HL-60/S4 (cell line): ENCODE results near the gene SLC25A26.
"Not testable (repeated sequence)": the region's sequence is repeated elsewhere in the genome, so short reads cannot be mapped to it uniquely, and the experiment has no call there.

ENCODE experiments used
- in situ Hi-C: fragments of 300-500 bp; cut with MboI; formaldehyde crosslinking; loops from 2 replicates; pipeline ENCODE4 v1.14.3; 2022; ENCODE audit warnings: low sequenced_read_pairs

The SLC25A26 gene

DNA sequence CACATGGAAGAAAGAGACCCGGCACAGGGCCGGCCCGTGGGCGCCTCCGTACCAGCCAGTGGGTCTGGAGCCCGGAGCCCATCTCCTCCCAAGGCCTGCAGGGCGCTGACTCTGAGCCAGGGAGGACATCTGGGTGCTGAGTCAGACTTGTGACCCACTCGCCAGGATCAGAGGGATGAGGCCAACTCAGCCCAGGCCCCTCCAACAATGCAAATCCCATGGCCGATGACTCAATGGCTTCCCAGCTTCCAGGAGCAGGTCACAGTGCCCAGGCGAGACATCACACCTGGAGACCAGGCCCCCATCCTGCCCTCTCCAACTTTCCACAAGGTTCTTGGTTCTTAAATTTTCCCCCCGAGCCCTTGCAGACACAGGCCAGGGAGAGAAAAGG lies 184.9 kb downstream of the SLC25A26 start:
- in situ Hi-C loops: no loop called here

GRCh38 chr3:66406163-66406562 lies 185.4 kb downstream of the SLC25A26 start:
- in situ Hi-C loops: no loop called here

GRCh38 chr3:66406831-66407610 lies 186.2 kb downstream of the SLC25A26 start:
- in situ Hi-C loops: no loop called here

DNA sequence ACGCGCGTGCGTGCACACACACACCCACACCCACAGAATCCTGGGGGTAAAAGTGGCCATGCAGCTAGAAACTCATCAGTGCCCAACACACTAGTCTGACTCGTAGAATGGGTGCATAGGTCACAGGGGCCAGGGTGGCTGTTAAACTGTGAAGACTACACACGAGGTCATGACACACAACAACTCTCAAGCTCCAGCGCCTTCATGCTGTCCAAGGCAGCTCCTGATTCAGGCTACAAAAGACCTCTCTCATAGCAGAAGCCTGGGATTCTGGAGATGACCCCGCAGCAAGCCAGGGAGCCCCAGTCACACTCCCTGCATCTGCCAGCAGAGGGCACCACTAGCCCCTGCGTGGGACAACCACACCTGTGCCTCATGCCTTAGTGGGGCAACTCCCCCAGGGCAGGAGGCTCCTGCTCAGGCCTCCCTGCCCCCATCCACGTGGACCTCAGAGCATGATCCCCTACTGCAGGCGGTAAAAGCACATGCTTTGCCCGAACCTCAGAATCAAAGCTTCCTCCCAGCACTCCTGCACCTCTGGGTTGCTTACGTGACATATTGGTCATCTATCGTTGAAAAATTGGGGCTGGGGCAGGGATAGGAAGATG lies 186.9 kb downstream of the SLC25A26 start:
- in situ Hi-C loops: no loop called here

DNA sequence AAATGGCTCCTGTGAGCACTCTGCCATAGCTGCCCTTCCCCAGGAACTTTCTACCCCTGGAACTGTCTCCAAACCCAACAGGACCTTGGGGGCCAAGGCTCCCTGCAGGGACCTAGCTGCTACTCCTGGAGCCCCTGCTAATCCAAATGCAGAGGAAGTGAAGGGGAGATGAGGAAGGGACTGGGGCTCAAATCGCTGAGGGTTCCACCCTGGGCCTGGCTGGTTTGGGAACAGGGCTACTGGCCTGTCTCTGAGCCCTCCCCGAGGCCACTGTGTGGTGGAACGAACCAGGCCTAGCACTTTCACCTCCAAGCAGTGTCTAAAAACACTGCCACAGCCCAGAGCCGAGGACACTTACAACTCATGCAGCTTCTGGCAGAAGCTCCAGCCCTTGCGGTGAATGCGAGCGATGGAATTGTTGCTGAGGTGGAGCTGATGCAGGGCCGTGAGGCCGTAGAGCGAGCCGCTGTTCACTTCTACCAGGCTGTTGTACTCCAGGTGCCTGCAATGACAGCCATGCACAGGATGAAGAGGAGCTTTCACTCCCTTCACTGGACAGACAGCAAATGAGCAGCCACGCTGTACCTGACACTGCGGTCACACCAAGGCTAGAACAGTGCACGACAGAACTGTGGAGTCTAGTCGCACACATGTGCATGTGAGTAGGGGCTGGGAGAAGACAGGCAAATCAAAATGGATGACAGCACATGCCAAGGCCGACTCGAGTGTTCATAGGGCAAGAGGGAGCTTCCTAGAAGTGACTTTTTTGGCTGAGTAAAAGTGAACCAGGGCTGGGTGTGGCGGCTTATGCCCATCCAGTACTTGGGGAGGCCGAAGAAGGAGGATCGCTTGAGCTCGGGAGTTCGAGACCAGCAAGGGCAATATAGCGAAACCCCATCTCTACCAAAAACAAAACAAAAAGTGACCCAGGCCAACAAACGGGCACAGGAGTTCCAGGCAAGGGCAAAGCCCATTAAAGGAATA lies 189.3 kb downstream of the SLC25A26 start:
- in situ Hi-C loops: no loop called here

DNA sequence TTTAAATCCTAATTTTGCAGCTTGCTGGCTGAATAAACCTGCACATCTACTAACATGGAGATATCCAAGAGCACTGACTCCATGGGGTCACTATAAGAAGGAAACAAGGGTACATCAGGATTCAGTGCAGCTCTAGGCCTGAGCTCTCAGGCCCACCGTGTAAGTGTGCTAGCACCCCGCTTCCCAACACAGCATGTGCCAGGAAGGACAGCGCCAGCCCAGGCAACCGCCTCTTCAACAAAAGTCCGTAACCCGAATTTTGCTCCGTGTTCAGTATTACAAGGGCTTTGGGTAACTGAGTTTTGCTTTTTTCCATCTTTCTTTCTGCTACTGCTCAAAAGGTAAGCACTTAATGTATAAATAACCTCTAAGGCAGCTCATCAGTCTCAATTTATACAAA lies 190.2 kb downstream of the SLC25A26 start:
- in situ Hi-C loops: no loop called here

- in situ Hi-C loops: no loop called here
Observed at GRCh38 chr3:66411474-66411873, 190.7 kb downstream of the SLC25A26 start.

DNA sequence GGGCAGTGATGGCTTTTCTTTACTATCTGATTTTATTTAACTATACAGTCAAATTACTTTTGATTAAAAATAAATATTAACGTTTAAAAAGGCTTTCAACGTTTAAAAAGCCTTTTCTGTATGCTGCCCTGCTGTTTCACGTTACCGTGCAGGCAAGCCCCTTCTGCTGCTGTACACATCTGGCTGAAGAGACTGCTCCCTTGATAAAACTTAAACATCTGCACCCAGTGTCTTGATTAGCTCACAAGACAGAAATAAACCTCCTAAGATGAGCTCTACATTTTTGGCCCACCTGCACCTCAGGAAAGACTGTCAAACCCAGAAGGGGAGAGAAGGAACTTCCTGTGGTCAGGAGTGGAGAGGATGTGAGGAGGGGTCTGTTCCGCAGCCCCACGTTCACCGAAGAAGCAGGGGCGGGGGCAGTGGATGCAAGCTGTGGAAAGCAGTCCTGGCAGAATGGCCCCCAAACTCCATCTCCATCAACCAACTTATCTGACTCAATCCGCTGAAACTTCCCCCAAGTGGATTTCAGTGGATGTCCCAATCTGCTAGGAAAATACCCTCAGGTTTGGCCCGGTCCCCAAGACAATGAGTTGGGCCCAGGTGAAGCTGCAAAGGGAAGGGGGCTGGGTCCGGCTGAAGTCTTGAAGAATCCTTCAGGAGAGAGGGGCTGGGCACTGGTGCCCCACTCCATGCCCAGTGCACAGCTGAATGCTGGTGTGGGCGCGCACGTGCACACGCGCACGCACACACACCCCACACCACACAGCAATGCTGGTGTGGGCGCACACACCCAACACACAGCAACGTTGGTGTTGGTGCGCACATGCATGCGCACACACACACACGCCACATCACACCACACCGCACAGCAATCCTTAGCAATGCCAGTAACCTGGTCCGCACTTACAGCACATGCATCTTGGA lies 191.4 kb downstream of the SLC25A26 start:
- in situ Hi-C loops: no loop called here

GRCh38 chr3:66413151-66413751 lies 192.4 kb downstream of the SLC25A26 start:
- in situ Hi-C loops: no loop called here

GRCh38 chr3:66414846-66415245 lies 194.0 kb downstream of the SLC25A26 start:
- in situ Hi-C loops: no loop called here

DNA sequence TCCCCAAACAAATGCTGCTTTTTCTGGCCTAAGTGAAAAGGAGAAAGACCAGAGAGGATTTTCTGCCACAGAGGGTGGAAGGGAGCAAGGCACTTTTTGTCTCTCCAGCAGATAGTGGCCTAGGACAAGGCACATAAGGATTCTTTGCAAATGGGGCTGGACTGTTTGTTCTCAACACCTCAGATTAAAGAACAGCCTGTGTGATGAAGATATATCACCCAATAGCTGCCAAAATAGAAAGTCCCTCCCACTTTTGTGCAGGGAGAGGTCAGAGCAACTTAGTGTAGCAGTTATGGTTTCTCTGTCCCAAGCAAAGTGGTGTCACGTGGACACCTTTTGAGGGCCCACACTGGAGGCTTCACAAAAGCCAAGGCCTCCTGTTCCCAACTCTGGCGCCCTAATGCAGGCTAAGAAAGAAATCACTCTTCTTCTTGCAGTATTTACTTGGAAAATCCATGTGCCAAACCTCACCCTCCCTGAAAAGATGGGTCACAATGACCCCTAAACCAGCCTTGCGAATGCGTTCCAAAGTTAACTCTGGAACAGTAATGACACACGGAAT lies 195.1 kb downstream of the SLC25A26 start:
- in situ Hi-C loops: no loop called here

GRCh38 chr3:66416556-66417304 lies 195.9 kb downstream of the SLC25A26 start:
- in situ Hi-C loops: no loop called here

DNA sequence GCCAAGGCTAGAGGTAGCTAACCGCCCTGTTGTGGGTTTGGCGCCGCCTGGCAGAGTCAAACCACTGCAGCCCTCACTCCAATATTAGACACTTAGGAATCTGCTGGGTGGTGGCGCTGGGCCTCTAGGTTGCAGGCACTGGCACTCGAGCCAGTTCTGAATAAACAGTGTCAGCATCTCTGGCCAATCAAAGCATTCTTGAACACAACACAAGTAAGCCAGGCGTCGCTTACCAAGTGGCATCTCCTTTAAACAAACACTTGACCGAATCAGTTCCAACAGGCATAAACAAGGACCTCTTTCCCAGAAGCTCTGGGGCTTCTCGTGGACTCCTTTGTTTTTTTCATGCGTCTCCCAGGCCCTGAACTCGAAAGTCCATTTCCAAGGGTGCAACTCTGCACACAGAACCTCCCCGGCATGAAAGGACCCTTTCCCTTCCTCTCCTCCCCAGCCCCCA lies 197.7 kb downstream of the SLC25A26 start:
- in situ Hi-C loops: no loop called here

DNA sequence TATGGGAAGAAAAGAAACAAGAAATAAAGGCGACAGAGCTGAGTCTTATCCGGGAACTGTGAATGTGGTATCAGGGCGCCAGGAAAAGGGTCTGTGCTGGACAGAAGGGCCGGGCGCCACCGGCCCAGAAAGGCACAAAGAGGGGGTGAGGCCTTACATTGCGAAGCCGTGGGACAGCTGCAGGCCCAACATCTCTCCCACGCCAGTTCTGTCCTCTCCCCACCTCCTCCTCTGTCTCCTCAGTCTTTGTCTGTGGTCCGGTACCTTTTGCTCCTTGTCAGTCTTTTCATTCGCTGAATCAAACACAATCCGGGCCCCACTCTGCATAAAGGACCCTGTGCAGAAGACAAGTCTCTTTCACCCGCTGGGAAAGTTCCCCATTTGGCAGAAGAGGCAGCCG lies 198.2 kb downstream of the SLC25A26 start:
- in situ Hi-C loops: no loop called here

DNA sequence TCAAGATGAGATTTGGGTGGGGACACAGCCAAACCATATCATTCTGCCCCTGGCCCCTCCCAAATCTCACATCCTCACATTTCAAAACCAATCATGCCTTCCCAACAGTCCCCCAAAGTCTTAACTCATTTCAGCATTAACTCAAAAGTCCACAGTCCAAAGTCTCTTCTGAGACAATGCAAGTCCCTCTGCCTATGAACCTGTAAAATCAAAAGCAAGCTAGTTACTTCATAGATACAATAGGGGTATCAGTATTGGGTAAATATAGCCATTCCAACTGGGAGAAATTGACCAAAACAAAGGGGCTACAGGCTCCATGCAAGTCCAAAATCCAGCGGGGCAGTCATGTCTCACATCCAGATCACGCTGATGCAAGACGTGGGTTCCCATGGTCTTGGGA lies 200.3 kb downstream of the SLC25A26 start:
- in situ Hi-C loops: not testable (repeated sequence)

DNA sequence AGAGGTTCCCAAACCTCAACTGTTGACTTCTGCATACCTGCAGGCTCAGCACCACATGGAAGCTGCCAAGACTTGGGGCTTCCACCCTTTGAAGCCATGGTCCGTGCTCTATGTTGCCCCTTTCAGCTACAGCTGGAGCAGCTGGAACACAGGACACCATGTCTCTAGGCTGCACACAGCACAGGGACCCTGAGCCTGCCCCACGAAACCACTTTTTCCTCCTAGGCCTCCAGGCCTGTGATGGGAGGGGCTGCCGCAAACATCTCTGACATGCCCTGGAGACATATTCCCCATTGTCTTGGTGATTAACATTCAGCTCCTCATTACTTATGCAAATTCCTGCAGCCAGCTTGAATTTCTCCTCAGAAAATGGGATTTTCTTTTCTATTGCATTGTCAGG lies 201.1 kb downstream of the SLC25A26 start:
- in situ Hi-C loops: not testable (repeated sequence)

- in situ Hi-C loops: no loop called here
Observed at GRCh38 chr3:66423791-66424190, 203.0 kb downstream of the SLC25A26 start.

- in situ Hi-C loops: no loop called here
Observed at GRCh38 chr3:66425032-66425431, 204.2 kb downstream of the SLC25A26 start.

- in situ Hi-C loops: no loop called here
Observed at GRCh38 chr3:66425576-66426114, 204.8 kb downstream of the SLC25A26 start.
